Uterus (tissue), 2 donors: ENCODE measurements around the gene STARD7.

Experiments used
- CTCF ChIP-seq, 4 experiments: fragments of 200-600 bp in 2 of 4; fragments of 450-650 bp in 2 of 4; sonication (generic) in 2 of 4; IDR thresholded peaks; one replicate each; pipeline ENCODE4 v1.5.1; 2016 to 2019; ENCODE audit warnings: antibody characterized with exemption in 4 of 4, mild to moderate bottlenecking in 2 of 4, moderate library complexity in 1 of 4
- POLR2A ChIP-seq, 2 donors: fragments of 450-650 bp; IDR thresholded peaks; one replicate each; pipeline ENCODE4 v1.6.1; 2016; ENCODE audit warnings: antibody characterized with exemption in 2 of 2, mild to moderate bottlenecking in 1 of 2, moderate library complexity in 1 of 2

GRCh38 chr2:96138179-96139145, 70.2 kb downstream of the STARD7 start, which contains the start of gene ASTL:
- TF ChIP-seq CTCF (IDR thresholded peaks at IDR 0.05) (peak in 2 of 4 experiments; percentile 47 to 50), POLR2A (IDR thresholded peaks at IDR 0.05) (no peak)
